GM21360 (cell line): ENCODE results near the gene NINJ1.

Experiments
- ATAC-seq: cut with Tn5 transposase; IDR thresholded peaks from one replicate; pipeline ENCODE4 v1.9.1; 2021; ENCODE audit warnings: mild to moderate bottlenecking, moderate library complexity; ENCODE audit not compliant: unreplicated experiment

The NINJ1 gene

DNA sequence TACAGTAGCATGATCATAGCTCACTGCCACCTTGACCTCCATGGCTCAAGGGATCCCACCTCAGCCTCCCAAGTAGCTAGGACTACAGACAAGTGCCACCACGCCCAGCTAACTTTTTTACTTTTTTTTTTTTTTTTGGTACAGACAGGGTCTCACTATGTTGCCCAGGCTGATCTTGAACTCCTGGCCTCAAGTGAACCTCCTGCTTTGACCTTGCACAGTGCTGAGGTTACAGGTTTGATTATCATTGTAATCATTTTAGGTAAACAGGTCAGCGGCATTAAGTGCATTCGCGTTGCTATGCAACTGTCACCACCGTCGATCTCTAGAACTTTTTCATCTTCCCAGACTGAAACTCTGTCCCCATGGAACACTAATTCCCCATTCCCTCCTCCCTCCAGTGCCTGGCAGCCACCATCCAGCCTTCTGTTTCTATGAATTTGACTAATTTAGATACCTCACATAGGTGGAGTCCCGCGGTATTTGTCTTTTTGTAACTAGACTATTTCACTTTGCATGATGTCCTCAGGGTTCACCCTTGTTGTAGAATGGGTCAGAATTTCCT, 43.9 kb downstream of the NINJ1 start:
- ATAC-seq: no peak

- no peak for ATAC-seq
These were observed 44.5 kb downstream of the NINJ1 start for GRCh38 chr9:93089481-93089991.

DNA sequence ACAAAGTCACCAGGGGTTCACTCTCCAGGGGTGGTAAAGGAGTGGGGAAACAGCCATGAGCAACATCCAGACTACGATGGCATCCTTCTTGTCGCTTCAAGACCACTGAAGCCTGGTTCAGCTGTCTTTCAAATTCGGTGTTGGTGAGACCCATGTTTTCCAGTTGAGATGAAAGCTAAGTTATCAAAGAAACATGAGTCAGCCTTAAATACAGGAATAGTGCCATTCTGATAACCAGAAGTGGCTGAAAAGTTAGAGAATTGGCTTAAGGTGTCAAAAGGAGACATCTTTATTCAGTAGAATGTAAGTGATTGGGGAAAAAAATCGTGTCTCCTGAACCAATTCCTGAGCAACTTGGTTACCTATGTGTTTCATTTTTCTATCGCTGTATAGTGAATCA, 45.0 kb downstream of the NINJ1 start:
- ATAC-seq: no peak

DNA sequence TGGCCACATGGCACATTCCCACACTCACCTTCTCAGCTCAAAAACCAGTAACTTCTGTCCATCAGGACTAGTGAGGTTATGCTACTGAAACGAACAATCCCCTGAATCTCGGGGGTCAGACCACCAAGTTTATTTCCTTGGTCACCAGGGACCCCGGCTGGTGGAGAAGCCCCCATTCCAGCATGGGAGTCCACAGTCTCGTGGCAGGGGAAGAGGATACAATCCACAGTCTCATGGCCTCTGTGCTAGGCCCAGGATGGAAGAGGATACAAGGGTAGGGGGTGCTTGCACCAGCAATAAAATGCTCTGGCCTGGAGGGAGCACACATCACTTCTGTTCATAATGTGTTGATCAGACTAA, 45.4 kb downstream of the NINJ1 start:
- ATAC-seq: no peak

DNA sequence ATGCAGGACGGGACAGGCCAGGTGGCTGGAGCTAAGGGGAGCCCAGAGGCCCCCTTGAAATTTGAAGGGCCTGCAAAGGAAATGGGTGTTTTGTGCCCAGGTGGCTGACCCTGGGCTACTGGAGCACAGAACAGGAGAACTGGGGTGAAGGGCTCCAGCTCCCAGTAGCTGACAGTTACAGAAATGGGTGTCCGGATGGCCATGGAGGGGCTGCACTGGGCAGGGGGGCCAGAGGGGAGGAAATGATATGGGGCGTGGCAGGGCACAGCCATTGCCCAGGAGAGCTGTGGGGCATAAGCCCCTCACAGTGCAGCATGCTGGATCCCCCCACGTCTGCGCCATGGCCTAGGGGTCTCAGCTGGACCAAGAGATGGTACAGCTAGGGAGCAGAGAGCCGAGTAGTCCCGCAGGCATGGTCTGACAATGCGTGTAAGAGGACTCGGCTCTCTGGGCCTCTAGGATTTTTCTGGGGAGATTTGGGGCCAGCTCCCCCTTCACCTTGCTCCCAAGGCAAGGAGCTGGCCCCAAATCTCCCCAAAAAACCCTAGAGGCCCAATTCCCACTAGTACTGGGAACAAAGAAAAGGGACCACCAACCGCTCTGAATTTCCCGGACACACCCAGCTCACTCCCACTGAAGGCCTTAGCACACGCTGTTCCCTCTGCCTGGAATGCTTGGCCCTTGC, 45.9 kb downstream of the NINJ1 start:
- ATAC-seq: no peak

DNA sequence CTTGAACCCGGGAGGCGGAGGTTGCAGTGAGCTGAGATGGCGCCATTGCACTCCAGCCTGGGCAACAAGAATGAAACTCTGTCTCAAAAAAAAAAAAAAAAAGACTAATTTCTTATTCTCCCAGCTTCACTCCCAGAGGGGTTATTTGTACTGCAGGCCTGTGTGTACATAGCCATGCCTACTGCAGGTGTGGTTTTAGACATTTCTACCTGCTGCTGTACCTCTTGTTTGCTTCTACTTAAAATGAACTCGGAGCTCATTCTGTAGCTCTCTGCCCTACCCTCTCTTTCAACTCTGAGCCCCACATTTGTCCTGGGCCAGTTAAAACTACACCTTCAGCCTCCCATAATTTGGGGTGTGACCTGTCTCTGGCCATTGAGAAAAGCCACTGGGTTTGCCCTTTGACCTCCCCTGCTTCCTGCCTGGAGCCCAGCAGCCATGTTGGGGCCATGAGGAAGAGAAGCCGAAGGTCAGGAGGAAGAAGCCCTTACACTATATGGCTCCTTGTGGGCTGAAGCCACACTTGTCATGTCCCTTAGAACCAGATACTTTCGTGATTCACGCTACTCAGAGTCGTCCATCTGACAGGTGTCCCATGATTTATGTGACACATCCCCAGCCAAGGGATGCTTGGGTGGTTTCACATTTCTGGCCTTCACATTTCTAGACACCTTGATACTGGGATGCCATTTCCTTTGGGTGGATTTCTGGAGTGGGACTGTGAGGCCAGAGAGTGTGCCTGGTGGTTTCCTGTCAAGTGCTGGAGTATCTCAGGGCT, 47.4 kb downstream of the NINJ1 start:
- no peak for ATAC-seq

- ATAC-seq: no peak
These were observed 48.4 kb downstream of the NINJ1 start for GRCh38 chr9:93085676-93086075.

- no peak for ATAC-seq
These were observed 49.6 kb downstream of the NINJ1 start for GRCh38 chr9:93084471-93084881.

- no peak for ATAC-seq
These were observed 50.2 kb downstream of the NINJ1 start for GRCh38 chr9:93083592-93084470.

GRCh38 chr9:93082841-93083411, 51.1 kb downstream of the NINJ1 start:
- ATAC-seq: no peak

GRCh38 chr9:93081931-93082330, 52.1 kb downstream of the NINJ1 start:
- ATAC-seq: no peak

GRCh38 chr9:93081081-93081529, 52.9 kb downstream of the NINJ1 start:
- ATAC-seq: no peak

DNA sequence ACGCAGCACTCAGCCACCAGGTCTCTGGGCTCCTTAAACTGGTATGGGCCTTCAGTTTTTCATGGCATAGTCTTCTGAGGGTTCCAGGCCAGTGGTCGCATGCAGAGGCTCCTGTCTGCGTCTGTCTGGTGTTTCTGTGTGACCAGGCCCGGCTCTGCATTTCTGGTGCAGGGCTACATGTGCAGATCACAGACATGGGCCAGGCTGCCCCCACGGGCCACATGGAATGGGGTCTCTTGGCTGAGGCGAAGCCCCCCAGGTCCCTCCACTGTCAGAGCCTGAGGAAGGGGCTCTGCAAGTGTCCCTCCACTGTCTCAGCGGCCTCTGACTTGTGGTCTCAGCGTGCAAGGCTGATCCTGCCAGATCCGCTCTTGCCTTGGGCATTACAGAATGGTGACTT, 53.6 kb downstream of the NINJ1 start:
- no peak for ATAC-seq

DNA sequence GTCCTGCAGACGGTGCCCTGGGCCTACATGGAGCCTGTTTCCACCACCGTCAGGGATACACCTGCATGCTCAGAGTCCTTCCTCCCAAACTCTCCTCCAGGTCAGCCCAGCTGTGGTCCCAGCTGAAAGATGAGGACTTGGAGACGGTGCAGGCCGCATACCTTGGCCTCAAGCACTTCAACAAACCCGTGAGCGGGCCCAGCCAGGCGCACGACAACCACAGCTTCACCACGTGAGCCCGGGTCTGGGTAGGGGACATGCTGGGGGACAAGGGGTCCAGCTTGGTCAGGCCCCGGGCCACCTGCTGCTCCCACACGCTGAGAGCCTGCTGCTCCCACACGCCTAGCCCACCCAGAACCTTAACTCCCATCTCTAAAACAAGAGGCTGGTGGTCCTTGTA, 54.7 kb downstream of the NINJ1 start:
- no peak for ATAC-seq

GRCh38 chr9:93077811-93078210, 56.2 kb downstream of the NINJ1 start:
- ATAC-seq: no peak

- no peak for ATAC-seq
These were observed 56.7 kb downstream of the NINJ1 start for GRCh38 chr9:93077367-93077766.

DNA sequence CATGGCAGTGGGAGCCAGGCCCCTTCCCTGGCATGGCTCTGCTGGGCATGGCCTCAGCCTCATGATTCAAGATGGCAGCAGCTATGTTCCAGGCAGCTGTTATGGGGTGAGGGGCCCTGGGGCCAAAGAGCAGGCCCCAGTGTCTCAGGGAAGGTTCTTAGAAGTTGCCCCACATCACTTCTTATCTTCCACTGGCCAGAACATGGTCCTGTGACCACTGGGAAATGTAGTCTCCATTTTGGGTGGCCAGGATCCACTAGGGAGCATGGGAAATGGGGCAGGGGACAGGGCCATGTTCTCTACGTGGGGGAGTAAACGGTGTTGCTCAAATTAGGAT, 57.3 kb downstream of the NINJ1 start:
- no peak for ATAC-seq

GRCh38 chr9:93076101-93076791, 57.8 kb downstream of the NINJ1 start:
- ATAC-seq: no peak

GRCh38 chr9:93072383-93072795, 61.7 kb downstream of the NINJ1 start:
- no peak for ATAC-seq
